HL-60 (cell line): ENCODE results near the gene CSE1L.

Experiments
- CTCF ChIP-seq: IDR thresholded peaks from one replicate; pipeline ENCODE4 v1.5.1; 2011; ENCODE audit warnings: low read length, control low read depth, inconsistent platforms; ENCODE audit not compliant: insufficient read depth
- GABPA ChIP-seq: IDR thresholded peaks from 2 replicates; pipeline ENCODE4 v1.6.1; 2012; ENCODE audit warnings: low read depth
- POLR2AphosphoS5 ChIP-seq: IDR thresholded peaks from 2 replicates; pipeline ENCODE4 v1.6.1; 2012; ENCODE audit warnings: low read depth
- REST ChIP-seq: IDR thresholded peaks from 2 replicates; pipeline ENCODE4 v1.6.1; 2012; ENCODE audit warnings: low read depth; ENCODE audit not compliant: insufficient replicate concordance
- SPI1 ChIP-seq: IDR thresholded peaks from 2 replicates; pipeline ENCODE4 v1.6.1; 2012; ENCODE audit warnings: low read depth, mild to moderate bottlenecking, borderline replicate concordance

GRCh38 chr20:49136817-49137571 is 90.9 kb downstream of the CSE1L start:
- TF ChIP-seq CTCF (no peak), POLR2AphosphoS5 (no peak), REST (no peak), GABPA (no peak), SPI1 (no peak)
